Osteoblast (primary cell): ENCODE measurements around the gene TNC. TPM values are rescaled to one million over a fixed set of nuclear protein-coding genes. Genes with fewer than 3 reads are reported as not detected.

ENCODE experiments used
- DNase-seq: peaks from one replicate; pipeline ENCODE4 v3.0.0; 2011; ENCODE audit warnings: low spot score, mixed read lengths; ENCODE audit not compliant: insufficient read length; ENCODE audit errors: missing footprints
- H2AFZ ChIP-seq: 2 replicates; pipeline ENCODE4 v1.6.0; 2011; ENCODE audit warnings: mild to moderate bottlenecking, low read length
- H3K27ac ChIP-seq: 2 replicates; pipeline ENCODE4 v1.5.1; 2011; ENCODE audit warnings: mild to moderate bottlenecking, low read depth, low read length, moderate library complexity
- H3K27me3 ChIP-seq: 2 replicates; pipeline ENCODE4 v1.6.0; 2012; ENCODE audit warnings: mild to moderate bottlenecking, control low read depth, inconsistent platforms, low read length, moderate library complexity; ENCODE audit not compliant: insufficient read depth
- H3K36me3 ChIP-seq: 2 replicates; pipeline ENCODE4 v1.5.1; 2011; ENCODE audit warnings: mild to moderate bottlenecking, low read length, control low read depth, moderate library complexity; ENCODE audit not compliant: insufficient read depth
- H3K4me1 ChIP-seq: 2 replicates; pipeline ENCODE4 v1.5.1; 2011; ENCODE audit warnings: mild to moderate bottlenecking, low read length, control low read depth, moderate library complexity; ENCODE audit not compliant: insufficient read depth
- H3K4me2 ChIP-seq: 2 replicates; pipeline ENCODE4 v1.6.0; 2011; ENCODE audit warnings: mild to moderate bottlenecking, low read length; ENCODE audit not compliant: insufficient read depth
- H3K4me3 ChIP-seq: fragments of 200-600 bp; sonication (generic); 3 replicates; pipeline ENCODE4 v1.5.1; 2012; ENCODE audit warnings: mild to moderate bottlenecking, low read length, inconsistent platforms; ENCODE audit not compliant: insufficient read depth
- H3K79me2 ChIP-seq: 2 replicates; pipeline ENCODE4 v1.6.0; 2012; ENCODE audit warnings: mild to moderate bottlenecking, low read length, control low read depth, inconsistent platforms; ENCODE audit not compliant: insufficient read depth
- H3K9me3 ChIP-seq: 2 replicates; pipeline ENCODE4 v1.5.1; 2011; ENCODE audit warnings: low read depth, low read length, control low read depth
- H4K20me1 ChIP-seq: 2 replicates; pipeline ENCODE4 v1.6.0; 2012; ENCODE audit warnings: mild to moderate bottlenecking, low read length, control low read depth; ENCODE audit not compliant: insufficient read depth
- CTCF ChIP-seq: IDR thresholded peaks from 2 replicates; pipeline ENCODE4 v1.5.1; 2011; ENCODE audit warnings: mild to moderate bottlenecking, low read depth, low read length, moderate library complexity; ENCODE audit errors: extremely low read depth
- total RNA-seq: library from RNA; depleted of rRNA; stranded (reverse); fragments of >200 nt; gene quantifications from 2 replicates; pipeline ENCODE4 v1.2.3, GENCODE V29; 2012

TNC gene
- total RNA-seq, 1 donor, result 611 TPM

GRCh38 chr9:115086886-115087285, 31.1 kb downstream of the TNC start:
- no peak overlapping the region for H3K4me2 ChIP-seq
- peak overlapping the region; percentile 46 for H3K27ac ChIP-seq
- peaks cover 5% of the 10 kb centered on the region for H3K4me1 ChIP-seq
- peaks cover 10% of the 10 kb centered on the region for H4K20me1 ChIP-seq
- H3K4me3 ChIP-seq, result no peak overlapping the region
- no peak overlapping the region for H2AFZ ChIP-seq
- TF ChIP-seq CTCF, result no peak
- peaks cover 14% of the 10 kb centered on the region for H3K79me2 ChIP-seq
- no peak for DNase-seq
- peaks cover 85% of the 10 kb centered on the region for H3K36me3 ChIP-seq
- H3K27me3 ChIP-seq, result no peaks in the 10 kb centered on the region
- H3K9me3 ChIP-seq, result no peaks in the 10 kb centered on the region

- Histone ChIP-seq H3K27me3 (no peaks in the 10 kb centered on the region), H3K9me3 (no peaks in the 10 kb centered on the region), H3K4me3 (no peak overlapping the region), H3K79me2 (peaks cover 11% of the 10 kb centered on the region), H3K4me1 (peaks cover 5% of the 10 kb centered on the region), H3K36me3 (peaks cover 85% of the 10 kb centered on the region), H3K27ac (peak overlapping the region; percentile 46), H4K20me1 (peaks cover 10% of the 10 kb centered on the region), H2AFZ (no peak overlapping the region), H3K4me2 (no peak overlapping the region)
- no peak for DNase-seq
- TF ChIP-seq CTCF, result no peak
These were observed 31.5 kb downstream of the TNC start for GRCh38 chr9:115086461-115086860.

- no peaks in the 10 kb centered on the region for H3K9me3 ChIP-seq
- H4K20me1 ChIP-seq, result peaks cover 10% of the 10 kb centered on the region
- TF ChIP-seq CTCF, result no peak
- no peak for DNase-seq
- peaks cover 11% of the 10 kb centered on the region for H3K79me2 ChIP-seq
- H2AFZ ChIP-seq, result no peak overlapping the region
- H3K27me3 ChIP-seq, result no peaks in the 10 kb centered on the region
- H3K4me1 ChIP-seq, result peaks cover 5% of the 10 kb centered on the region
- no peak overlapping the region for H3K27ac ChIP-seq
- peaks cover 86% of the 10 kb centered on the region for H3K36me3 ChIP-seq
- H3K4me2 ChIP-seq, result no peak overlapping the region
- H3K4me3 ChIP-seq, result no peak overlapping the region
These were observed 32.1 kb downstream of the TNC start for GRCh38 chr9:115085773-115086377.

- DNase-seq, result no peak
- no peak for TF ChIP-seq CTCF
- peaks cover 5% of the 10 kb centered on the region for H3K4me1 ChIP-seq
- H2AFZ ChIP-seq, result no peak overlapping the region
- no peak overlapping the region for H3K4me2 ChIP-seq
- H3K27me3 ChIP-seq, result no peaks in the 10 kb centered on the region
- H4K20me1 ChIP-seq, result peaks cover 8% of the 10 kb centered on the region
- peaks cover 9% of the 10 kb centered on the region for H3K79me2 ChIP-seq
- H3K36me3 ChIP-seq, result peaks cover 80% of the 10 kb centered on the region
- no peak overlapping the region for H3K4me3 ChIP-seq
- no peak overlapping the region for H3K27ac ChIP-seq
- no peaks in the 10 kb centered on the region for H3K9me3 ChIP-seq
These were observed 33.2 kb downstream of the TNC start for GRCh38 chr9:115084709-115085108.
